ENCODE results near the gene ECD.

Gene ECD

DNA sequence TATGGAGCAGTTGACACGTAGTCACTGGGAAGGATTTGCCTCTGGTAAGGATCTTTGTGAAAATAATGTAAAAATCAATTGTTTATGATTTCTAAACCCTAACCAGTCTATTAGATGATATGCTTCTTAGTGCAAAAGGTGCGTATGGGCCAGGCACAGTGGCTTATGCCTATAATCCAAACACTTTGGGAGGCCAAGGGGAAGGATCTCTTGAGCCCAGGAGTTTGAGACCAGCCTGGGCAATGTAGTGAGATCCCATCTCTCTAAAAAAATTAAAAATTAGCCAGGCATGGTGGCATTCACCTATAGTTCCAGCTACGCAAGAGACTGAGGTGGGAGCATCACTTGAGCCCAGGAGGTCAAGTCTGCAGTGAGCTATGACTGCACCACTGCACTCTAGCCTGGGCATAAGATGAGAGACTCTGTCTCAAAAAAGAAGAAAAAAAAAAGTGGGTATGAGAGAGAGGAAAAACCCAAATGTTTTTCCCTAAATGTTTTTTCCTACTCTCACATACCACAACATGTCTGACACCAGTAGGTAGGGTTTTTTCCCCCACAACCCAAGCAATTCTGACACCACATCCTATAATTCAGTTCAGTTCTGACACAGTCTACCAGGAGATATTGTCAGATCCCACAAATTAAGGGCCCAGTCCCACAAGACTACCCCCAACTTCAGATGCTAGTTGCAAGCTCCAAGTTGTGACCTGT, 42.7 kb upstream of the ECD start:
- no peaks in the 10 kb centered on the region for H4K20me1 ChIP-seq (ENCODE audit: insufficient read depth, low read length)
- no peaks in the 10 kb centered on the region for H3K27me3 ChIP-seq (replicated peaks; ENCODE audit: insufficient read depth, low read length)
- H3F3A ChIP-seq (ENCODE audit: insufficient read depth, low read length) = no peaks in the 10 kb centered on the region
- H3K9me3 ChIP-seq (replicated peaks; ENCODE audit: insufficient read depth, low read length) = no peaks in the 10 kb centered on the region
- H2AFZ ChIP-seq (ENCODE audit: low read length) = no peak overlapping the region
- no peak overlapping the region for H3K4me2 ChIP-seq (ENCODE audit: low read depth, low read length)
- no peak overlapping the region for H3K27ac ChIP-seq (ENCODE audit: low read length)
- no peaks in the 10 kb centered on the region for H3K79me2 ChIP-seq (ENCODE audit: low read length)
- H3K9me2 ChIP-seq (replicated peaks; ENCODE audit: insufficient read depth, low read length) = no peaks in the 10 kb centered on the region
- no peak for DNase-seq
- H3K9ac ChIP-seq (ENCODE audit: low read length) = no peak overlapping the region
- no peaks in the 10 kb centered on the region for H3K36me3 ChIP-seq (replicated peaks; ENCODE audit: insufficient read depth, low read length)
- TF ChIP-seq EZH2 (optimal IDR thresholded peaks at IDR 0.05; ENCODE audit: low read depth, low read length) (no peak), EZH2phosphoT487 (IDR thresholded peaks at IDR 0.05; ENCODE audit: low read length) (no peak)
- TF ChIP-seq, protein P1, sequence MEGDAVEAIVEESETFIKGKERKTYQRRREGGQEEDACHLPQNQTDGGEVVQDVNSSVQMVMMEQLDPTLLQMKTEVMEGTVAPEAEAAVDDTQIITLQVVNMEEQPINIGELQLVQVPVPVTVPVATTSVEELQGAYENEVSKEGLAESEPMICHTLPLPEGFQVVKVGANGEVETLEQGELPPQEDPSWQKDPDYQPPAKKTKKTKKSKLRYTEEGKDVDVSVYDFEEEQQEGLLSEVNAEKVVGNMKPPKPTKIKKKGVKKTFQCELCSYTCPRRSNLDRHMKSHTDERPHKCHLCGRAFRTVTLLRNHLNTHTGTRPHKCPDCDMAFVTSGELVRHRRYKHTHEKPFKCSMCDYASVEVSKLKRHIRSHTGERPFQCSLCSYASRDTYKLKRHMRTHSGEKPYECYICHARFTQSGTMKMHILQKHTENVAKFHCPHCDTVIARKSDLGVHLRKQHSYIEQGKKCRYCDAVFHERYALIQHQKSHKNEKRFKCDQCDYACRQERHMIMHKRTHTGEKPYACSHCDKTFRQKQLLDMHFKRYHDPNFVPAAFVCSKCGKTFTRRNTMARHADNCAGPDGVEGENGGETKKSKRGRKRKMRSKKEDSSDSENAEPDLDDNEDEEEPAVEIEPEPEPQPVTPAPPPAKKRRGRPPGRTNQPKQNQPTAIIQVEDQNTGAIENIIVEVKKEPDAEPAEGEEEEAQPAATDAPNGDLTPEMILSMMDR (IDR thresholded peaks at IDR 0.05; ENCODE audit: low read length) = no peak
- H3K4me1 ChIP-seq (ENCODE audit: low read length) = no peaks in the 10 kb centered on the region
- H3K4me3 ChIP-seq (ENCODE audit: low read length) = no peak overlapping the region

DNA sequence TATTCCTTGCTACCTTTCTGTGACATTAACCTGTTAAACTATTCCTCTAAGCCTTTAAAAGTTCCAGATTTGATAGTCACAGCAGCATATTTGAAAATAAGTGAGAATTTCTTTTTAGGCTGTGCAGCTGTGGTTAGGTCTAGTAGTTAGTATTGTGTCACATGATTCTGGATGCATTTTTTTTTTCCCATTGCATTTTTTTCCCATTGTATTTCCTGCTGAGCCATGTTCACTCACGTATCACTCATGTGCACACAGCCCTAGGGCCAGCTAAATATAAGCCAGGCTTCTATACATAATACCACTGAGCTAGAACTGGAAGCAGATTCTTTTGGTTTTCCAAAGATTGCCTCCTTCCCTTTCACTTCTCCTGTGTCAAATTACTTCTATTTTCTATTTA, 41.9 kb upstream of the ECD start:
- H3K4me2 ChIP-seq (ENCODE audit: low read depth, low read length) = no peak overlapping the region
- no peaks in the 10 kb centered on the region for H3K9me3 ChIP-seq (replicated peaks; ENCODE audit: insufficient read depth, low read length)
- H3K4me1 ChIP-seq (ENCODE audit: low read length) = no peaks in the 10 kb centered on the region
- no peaks in the 10 kb centered on the region for H3F3A ChIP-seq (ENCODE audit: insufficient read depth, low read length)
- TF ChIP-seq EZH2 (optimal IDR thresholded peaks at IDR 0.05; ENCODE audit: low read depth, low read length) = no peak
- TF ChIP-seq, protein P1 (IDR thresholded peaks at IDR 0.05; ENCODE audit: low read length) = no peak
- no peak for TF ChIP-seq EZH2phosphoT487 (IDR thresholded peaks at IDR 0.05; ENCODE audit: low read length)
- no peak for DNase-seq
- H3K9me2 ChIP-seq (replicated peaks; ENCODE audit: insufficient read depth, low read length) = no peaks in the 10 kb centered on the region
- H3K4me3 ChIP-seq (ENCODE audit: low read length) = no peak overlapping the region
- no peak overlapping the region for H3K27ac ChIP-seq (ENCODE audit: low read length)
- no peaks in the 10 kb centered on the region for H4K20me1 ChIP-seq (ENCODE audit: insufficient read depth, low read length)
- H3K9ac ChIP-seq (ENCODE audit: low read length) = no peak overlapping the region
- H2AFZ ChIP-seq (ENCODE audit: low read length) = no peak overlapping the region
- no peaks in the 10 kb centered on the region for H3K36me3 ChIP-seq (replicated peaks; ENCODE audit: insufficient read depth, low read length)
- no peaks in the 10 kb centered on the region for H3K27me3 ChIP-seq (replicated peaks; ENCODE audit: insufficient read depth, low read length)
- H3K79me2 ChIP-seq (ENCODE audit: low read length) = no peaks in the 10 kb centered on the region

DNA sequence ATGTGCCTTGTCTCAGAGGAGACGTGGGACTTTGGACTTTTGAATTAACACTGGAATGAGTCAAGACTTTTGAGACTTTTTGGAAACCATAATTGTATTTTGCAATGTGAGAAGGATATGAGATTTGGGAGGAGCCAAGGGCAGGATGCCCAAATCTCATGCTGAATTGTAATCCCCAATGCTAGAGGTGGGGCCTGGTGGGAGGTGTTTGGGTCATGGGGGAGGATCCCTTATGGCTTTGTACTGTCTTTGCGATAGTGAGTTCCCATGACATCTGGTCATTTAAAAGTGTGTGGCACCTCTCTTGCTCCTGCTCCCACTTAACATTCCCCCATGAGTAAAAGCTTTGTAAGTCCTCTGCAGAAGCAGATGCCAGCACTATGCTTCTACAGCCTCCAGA, 40.1 kb upstream of the ECD start:
- no peaks in the 10 kb centered on the region for H3K9me3 ChIP-seq (replicated peaks; ENCODE audit: insufficient read depth, low read length)
- H3K4me1 ChIP-seq (ENCODE audit: low read length) = no peaks in the 10 kb centered on the region
- H3K4me3 ChIP-seq (ENCODE audit: low read length) = no peak overlapping the region
- no peak for DNase-seq
- no peaks in the 10 kb centered on the region for H3F3A ChIP-seq (ENCODE audit: insufficient read depth, low read length)
- H3K27ac ChIP-seq (ENCODE audit: low read length) = no peak overlapping the region
- TF ChIP-seq EZH2phosphoT487 (IDR thresholded peaks at IDR 0.05; ENCODE audit: low read length) = no peak
- TF ChIP-seq EZH2 (optimal IDR thresholded peaks at IDR 0.05; ENCODE audit: low read depth, low read length) = no peak
- TF ChIP-seq, protein P1 (IDR thresholded peaks at IDR 0.05; ENCODE audit: low read length) = no peak
- no peaks in the 10 kb centered on the region for H3K79me2 ChIP-seq (ENCODE audit: low read length)
- H2AFZ ChIP-seq (ENCODE audit: low read length) = no peak overlapping the region
- H3K9ac ChIP-seq (ENCODE audit: low read length) = no peak overlapping the region
- no peaks in the 10 kb centered on the region for H3K27me3 ChIP-seq (replicated peaks; ENCODE audit: insufficient read depth, low read length)
- H4K20me1 ChIP-seq (ENCODE audit: insufficient read depth, low read length) = no peaks in the 10 kb centered on the region
- no peak overlapping the region for H3K4me2 ChIP-seq (ENCODE audit: low read depth, low read length)
- no peaks in the 10 kb centered on the region for H3K9me2 ChIP-seq (replicated peaks; ENCODE audit: insufficient read depth, low read length)
- no peaks in the 10 kb centered on the region for H3K36me3 ChIP-seq (replicated peaks; ENCODE audit: insufficient read depth, low read length)

Data from MM.1S (cell line).